Ovary (tissue), 3 donors: ENCODE measurements around the gene NGEF.

Source experiments
- CTCF ChIP-seq, 3 donors: fragments of 450-650 bp in 2 of 3; fragments of 200-600 bp in 1 of 3; IDR thresholded peaks; one replicate each; pipeline versions ENCODE4 v1.5.1 to v1.8.0; 2016 to 2022; ENCODE audit warnings: antibody characterized with exemption in 3 of 3, mild to moderate bottlenecking in 1 of 3
- POLR2A ChIP-seq: fragments of 450-650 bp; IDR thresholded peaks from one replicate; pipeline ENCODE4 v1.6.1; 2017; ENCODE audit warnings: antibody characterized with exemption, mild to moderate bottlenecking, moderate library complexity
- donor health status: DM: no; HTN: no; CAD: no.

- TF ChIP-seq CTCF (IDR thresholded peaks at IDR 0.05) (no peak), POLR2A (no peak)
Measured at GRCh38 chr2:232970051-232970450, 43.0 kb downstream of the NGEF start.
